Sigmoid colon (tissue), 3 donors: ENCODE results near the gene NFIA.

Experiments
- CTCF ChIP-seq, 4 experiments: fragments of 450-650 bp in 3 of 4; fragments of 200-600 bp in 1 of 4; IDR thresholded peaks; one replicate each; pipeline ENCODE4 v1.5.1; 2016 to 2019; ENCODE audit warnings: antibody characterized with exemption in 4 of 4, mild to moderate bottlenecking in 3 of 4, moderate library complexity in 2 of 4
- POLR2A ChIP-seq, 2 donors: fragments of 450-650 bp; IDR thresholded peaks; one replicate each; pipeline ENCODE4 v1.6.1; 2016; ENCODE audit warnings: antibody characterized with exemption in 2 of 2, mild to moderate bottlenecking in 2 of 2, moderate library complexity in 2 of 2

GRCh38 chr1:61120246-61120840 lies 38.0 kb downstream of the NFIA start:
- TF ChIP-seq POLR2A (IDR thresholded peaks at IDR 0.05) (no peak), CTCF (IDR thresholded peaks at IDR 0.05) (no peak)
